Natural killer cell (primary cell): ENCODE measurements around the gene MYH3. TPM values are rescaled to one million over a fixed set of nuclear protein-coding genes. Genes with fewer than 3 reads are reported as not detected.
"Not testable (repeated sequence)": the region's sequence is repeated elsewhere in the genome, so short reads cannot be mapped to it uniquely, and the experiment has no call there.

Experiments
- ATAC-seq, 3 donors: fragments of 150-1000 bp in 2 of 3; fragments of 200-7000 bp in 1 of 3; cut with Tn5 transposase; 1 replicate in 1 of 3; 2 replicates in 2 of 3; pipeline ENCODE4 v1.10.0; 2021; ENCODE audit warnings: mild to moderate bottlenecking in 2 of 3, moderate library complexity in 2 of 3
- DNase-seq, 2 donors: peaks; one replicate each; pipeline versions ENCODE4 v3.0.0 to v3.0.0-alpha.2; 2013 to 2021; ENCODE audit warnings: mixed read lengths in 1 of 2
- H3K27ac ChIP-seq: one replicate; pipeline ENCODE4 v1.5.1; 2013; ENCODE audit warnings: mild to moderate bottlenecking, low read length
- H3K27me3 ChIP-seq: one replicate; pipeline ENCODE4 v1.6.1; 2013; ENCODE audit warnings: low read length; ENCODE audit not compliant: control insufficient read depth, insufficient read depth
- H3K36me3 ChIP-seq: one replicate; pipeline ENCODE4 v1.6.1; 2013; ENCODE audit warnings: low read length; ENCODE audit not compliant: control insufficient read depth, insufficient read depth
- H3K4me1 ChIP-seq: one replicate; pipeline ENCODE4 v1.6.1; 2013; ENCODE audit warnings: low read length; ENCODE audit not compliant: control insufficient read depth, insufficient read depth
- H3K4me3 ChIP-seq: one replicate; pipeline ENCODE4 v1.5.1; 2013; ENCODE audit warnings: low read length
- H3K9me3 ChIP-seq: one replicate; pipeline ENCODE4 v1.6.1; 2013; ENCODE audit warnings: low read length; ENCODE audit not compliant: control insufficient read depth, insufficient read depth
- H3K27ac Mint-ChIP-seq, 2 donors: one replicate each; pipeline ENCODE4 v1.8.0; 2022; ENCODE audit warnings: mild to moderate bottlenecking in 2 of 2, mixed read lengths in 2 of 2, moderate library complexity in 1 of 2
- H3K27me3 Mint-ChIP-seq, 2 donors: one replicate each; pipeline ENCODE4 v1.8.0; 2022; ENCODE audit warnings: low read depth in 2 of 2, mixed read lengths in 2 of 2
- H3K36me3 Mint-ChIP-seq: one replicate; pipeline ENCODE4 v1.8.0; 2022; ENCODE audit warnings: mixed read lengths
- H3K4me1 Mint-ChIP-seq, 2 donors: one replicate each; pipeline ENCODE4 v1.8.0; 2022; ENCODE audit warnings: mixed read lengths in 2 of 2
- H3K4me3 Mint-ChIP-seq: one replicate; pipeline ENCODE4 v1.8.0; 2022; ENCODE audit warnings: mild to moderate bottlenecking, moderate library complexity, mixed read lengths
- H3K9me3 Mint-ChIP-seq, 2 donors: one replicate each; pipeline ENCODE4 v1.8.0; 2022; ENCODE audit warnings: mixed read lengths in 2 of 2
- CTCF ChIP-seq: fragments of 200-600 bp; IDR thresholded peaks from one replicate; pipeline ENCODE4 v1.8.0; 2022; ENCODE audit warnings: antibody characterized with exemption
- WGBS: methylation state at CpG from one replicate; pipeline ENCODE4 v1.1.7; 2013; ENCODE audit warnings: missing lambda C conversion rate; ENCODE audit not compliant: insufficient coverage; 5-methylcytosine and 5-hydroxymethylcytosine counted together
- intact Hi-C: fragments of 100-400 bp; cut with micrococcal nuclease; formaldehyde crosslinking; loops from one replicate; pipeline ENCODE4 v1.14.2; 2022
- total RNA-seq, 4 donors: library from RNA; stranded (reverse); fragments of 120-200 nt in 1 of 4; gene quantifications; one replicate each; pipeline versions ENCODE4 v1.2.3 to v1.2.4, GENCODE V29; 2013 to 2022

The MYH3 gene
- total RNA-seq, 3 donors from 2014 or later (not counting 1 experiment from before 2014, with no cell fraction given), result 4.3 to 6.6 (median 6.2) TPM

- H3K36me3 Mint-ChIP-seq, result peaks cover 8% of the 10 kb centered on the region
- Histone ChIP-seq H3K9me3 (no peaks in the 10 kb centered on the region), H3K4me1 (peaks cover 24% of the 10 kb centered on the region), H3K27me3 (no peaks in the 10 kb centered on the region), H3K27ac (peak overlapping the region; percentile 83), H3K36me3 (peaks cover 16% of the 10 kb centered on the region), H3K4me3 (peak overlapping the region; percentile 81)
- DNase-seq, result peak in 1 of 2 donors; percentile 25
- TF ChIP-seq CTCF, result no peak
- no peaks in the 10 kb centered on the region for H3K9me3 Mint-ChIP-seq
- ATAC-seq, result no peak
- 10% methylated on average over 11 of the region's 18 CpGs for WGBS
- no peaks in the 10 kb centered on the region for H3K27me3 Mint-ChIP-seq
- intact Hi-C loops, result no loop called here
- H3K4me1 Mint-ChIP-seq, result peaks cover 45 to 47% of the 10 kb centered on the region in 2 donors
- peak overlapping the region; percentile 93 for H3K27ac Mint-ChIP-seq
- H3K4me3 Mint-ChIP-seq, result peak overlapping the region; percentile 98
Measured at GRCh38 chr17:10698096-10698818, 41.1 kb upstream of the MYH3 start.

GRCh38 chr17:10697092-10698081 lies 40.3 kb upstream of the MYH3 start, which contains the start of the genes ADPRM and SCO1:
Gene ADPRM (plus strand): TSS chr17:10697594. CDS start chr17:10704927, 7,333 bp downstream.
Gene SCO1 (minus strand): TSS chr17:10697533. CDS start chr17:10697507, 26 bp downstream.
- WGBS, result under 1% methylated on average over 84 of the region's 84 CpGs
- peak; percentile 43 for TF ChIP-seq CTCF
- H3K27ac ChIP-seq, result peak within 1 kb of the TSS; percentile 83
- Mint-ChIP-seq H3K27me3 (no peaks in the 10 kb centered on the region), H3K4me1 (peaks cover 49 to 50% of the 10 kb centered on the region in 2 donors), H3K4me3 (peak within 1 kb of the TSS; percentile 98), H3K36me3 (peaks cover 10% of the 10 kb centered on the region), H3K27ac (peak within 1 kb of the TSS; percentile 93), H3K9me3 (no peaks in the 10 kb centered on the region)
- peak within 1 kb of the TSS; percentile 81 for H3K4me3 ChIP-seq
- intact Hi-C loops, result no loop called here
- H3K4me1 ChIP-seq, result peaks cover 24% of the 10 kb centered on the region
- peaks cover 24% of the 10 kb centered on the region for H3K36me3 ChIP-seq
- ATAC-seq (peak; percentile 92 to 99 (median 96)), DNase-seq (peak; percentile 83 to 94)
- H3K9me3 ChIP-seq, result no peaks in the 10 kb centered on the region
- no peaks in the 10 kb centered on the region for H3K27me3 ChIP-seq

GRCh38 chr17:10695875-10696407 lies 38.8 kb upstream of the MYH3 start:
- WGBS, result 91% methylated on average over 17 of the region's 17 CpGs

More at GRCh38 chr17:10695875-10696407, 38.8 kb upstream of the MYH3 start:
- H3K9me3 Mint-ChIP-seq, intact Hi-C loops, H3K27me3 ChIP-seq, H3K9me3 ChIP-seq, H3K27me3 Mint-ChIP-seq, DNase-seq, H3K27ac ChIP-seq, ATAC-seq, H3K4me3 ChIP-seq, H3K36me3 Mint-ChIP-seq: not testable (repeated sequence)
- Mint-ChIP-seq H3K4me1 (peaks cover 45 to 48% of the 10 kb centered on the region in 2 donors), H3K27ac (peak overlapping the region in 1 of 2 donors; percentile 93), H3K4me3 (peak overlapping the region; percentile 98)
- Histone ChIP-seq H3K4me1 (peaks cover 24% of the 10 kb centered on the region), H3K36me3 (peaks cover 35% of the 10 kb centered on the region)
